ENCODE results near the gene OR2T10.
"Not testable (repeated sequence)": the region's sequence is repeated elsewhere in the genome, so short reads cannot be mapped to it uniquely, and the experiment has no call there.

GRCh38 chr1:248641583-248641982 lies 44.1 kb upstream of the OR2T10 start:
- TF ChIP-seq SP2 (IDR thresholded peaks at IDR 0.05; ENCODE audit: low read length); BRCA1 (IDR thresholded peaks at IDR 0.05; ENCODE audit: low read depth, low read length): not testable (repeated sequence)

Measured in H1 (cell line).